Left ventricle myocardium inferior (tissue), 1 donor: ENCODE measurements around the gene IARS2. TPM values are rescaled to one million over a fixed set of nuclear protein-coding genes. Genes with fewer than 3 reads are reported as not detected.
"Not testable (repeated sequence)": the region's sequence is repeated elsewhere in the genome, so short reads cannot be mapped to it uniquely, and the experiment has no call there.

Experiments used
- DNase-seq: peaks from one replicate; pipeline ENCODE4 v3.0.0-alpha.2; 2020
- H3K27ac ChIP-seq: fragments of 200-600 bp; replicated peaks from 2 replicates; pipeline ENCODE4 v1.8.0; 2021
- H3K27me3 ChIP-seq: fragments of 200-600 bp; 2 replicates; pipeline ENCODE4 v1.8.0; 2021; ENCODE audit warnings: low read depth
- H3K36me3 ChIP-seq: fragments of 200-600 bp; 2 replicates; pipeline ENCODE4 v1.8.0; 2021
- H3K4me1 ChIP-seq: fragments of 200-600 bp; 2 replicates; pipeline ENCODE4 v1.8.0; 2021
- H3K4me3 ChIP-seq: fragments of 200-600 bp; 2 replicates; pipeline ENCODE4 v1.8.0; 2021; ENCODE audit warnings: mild to moderate bottlenecking, moderate library complexity
- H3K9me3 ChIP-seq: fragments of 200-600 bp; replicated peaks from 2 replicates; pipeline ENCODE4 v1.8.0; 2021
- CTCF ChIP-seq: fragments of 200-600 bp; IDR thresholded peaks from 2 replicates; pipeline ENCODE4 v1.8.0; 2021; ENCODE audit warnings: antibody characterized with exemption, mild to moderate bottlenecking, borderline replicate concordance
- intact Hi-C: fragments of 100-400 bp; cut with micrococcal nuclease; formaldehyde crosslinking; loops from one replicate; pipeline ENCODE4 v1.11.0; 2022
- total RNA-seq: library from RNA; stranded (reverse); fragmentation: NEBNext Ultra II Directional; extraction: Animal tissue kit (Norgen Biotek cat#: 25700); gene quantifications from one replicate; pipeline ENCODE4 v1.2.1, GENCODE V29; 2021
- donor health status: DM: no; HTN: yes; CAD: no; lungs with severe emphysema.

Gene IARS2
- total RNA-seq, 1 donor from 2014 or later: 77.5 TPM

- no peak for DNase-seq
- peaks cover 45% of the 10 kb centered on the region for H3K4me1 ChIP-seq
- no peaks in the 10 kb centered on the region for H3K9me3 ChIP-seq
- peaks cover 27% of the 10 kb centered on the region for H3K36me3 ChIP-seq
- no peaks in the 10 kb centered on the region for H3K27me3 ChIP-seq
- intact Hi-C loops: no loop called here
- peak overlapping the region; percentile 89 for H3K27ac ChIP-seq
- TF ChIP-seq CTCF: no peak
- peak overlapping the region; percentile 88 for H3K4me3 ChIP-seq
Observed at GRCh38 chr1:220093361-220094015, 444 bp upstream of the IARS2 start.

GRCh38 chr1:220099826-220100225 is 5.9 kb downstream of the IARS2 start:
- no peak for DNase-seq
- intact Hi-C loops: no loop called here
- Histone ChIP-seq H3K4me3 (no peak overlapping the region), H3K9me3 (no peaks in the 10 kb centered on the region), H3K4me1 (peaks cover 20% of the 10 kb centered on the region), H3K27me3 (no peaks in the 10 kb centered on the region), H3K27ac (no peak overlapping the region), H3K36me3 (peaks cover 84% of the 10 kb centered on the region)
- no peak for TF ChIP-seq CTCF

GRCh38 chr1:220110473-220110872 is 16.5 kb downstream of the IARS2 start:
- peaks cover 87% of the 10 kb centered on the region for H3K36me3 ChIP-seq
- not testable (repeated sequence) for H3K27me3 ChIP-seq, DNase-seq

GRCh38 chr1:220112600-220112999 is 18.7 kb downstream of the IARS2 start:
- H3K36me3 ChIP-seq: peaks cover 86% of the 10 kb centered on the region
- H3K27me3 ChIP-seq, DNase-seq, H3K4me1 ChIP-seq, H3K9me3 ChIP-seq, H3K4me3 ChIP-seq, intact Hi-C loops, H3K27ac ChIP-seq: not testable (repeated sequence)

More at GRCh38 chr1:220110473-220110872, 16.5 kb downstream of the IARS2 start:
- intact Hi-C loops, H3K4me3 ChIP-seq, H3K27ac ChIP-seq, H3K4me1 ChIP-seq, H3K9me3 ChIP-seq: not testable (repeated sequence)

GRCh38 chr1:220113136-220113695 is 19.3 kb downstream of the IARS2 start:
- intact Hi-C loops: no loop called here
- no peak for DNase-seq
- Histone ChIP-seq H3K27me3 (no peaks in the 10 kb centered on the region), H3K27ac (no peak overlapping the region), H3K4me1 (no peaks in the 10 kb centered on the region), H3K9me3 (no peaks in the 10 kb centered on the region), H3K4me3 (no peak overlapping the region), H3K36me3 (peaks cover 85% of the 10 kb centered on the region)
- peak; percentile 65 for TF ChIP-seq CTCF

GRCh38 chr1:220119043-220119512 is 25.1 kb downstream of the IARS2 start:
- peaks cover 8% of the 10 kb centered on the region for H3K4me1 ChIP-seq
- DNase-seq: no peak
- H3K36me3 ChIP-seq: peaks cover 44% of the 10 kb centered on the region
- H3K27me3 ChIP-seq: no peaks in the 10 kb centered on the region
- TF ChIP-seq CTCF: no peak
- no peak overlapping the region for H3K4me3 ChIP-seq
- H3K27ac ChIP-seq: no peak overlapping the region
- intact Hi-C loops: no loop called here
- H3K9me3 ChIP-seq: no peaks in the 10 kb centered on the region
